IMR-90 (cell line): ENCODE results near the gene SLC8A1. TPM values are rescaled to one million over a fixed set of nuclear protein-coding genes. Genes with fewer than 3 reads are reported as not detected.

Source experiments
- ATAC-seq: fragments of 200-7000 bp; cut with Tn5 transposase; 2 replicates; pipeline ENCODE4 v1.9.1; 2020; ENCODE audit warnings: low read depth, mild to moderate bottlenecking, moderate library complexity
- BruUV-seq: library from RNA; stranded (reverse); fragments of 400-500 nt; replicated peaks from 2 replicates; lab custom pipeline; 2021; lab: Mats Ljungman, UMichigan
- CTCF ChIA-PET: fragments of 300-600 bp; formaldehyde crosslinking; extraction: SDS; loops from one replicate; lab custom pipeline; 2021; ENCODE audit warnings: antibody characterized with exemption; lab: Yijun Ruan, JAX
- POLR2A ChIA-PET: fragments of 300-600 bp; sonication (Branson Sonifier 250); formaldehyde crosslinking; loops from one replicate; lab custom pipeline; 2022; ENCODE audit warnings: antibody characterized with exemption; ENCODE audit not compliant: unreplicated experiment; lab: Charles Lee
- DNase-seq: peaks from one replicate; pipeline ENCODE4 v3.0.0; 2013
- H2AFZ ChIP-seq: replicated peaks from 2 replicates; pipeline ENCODE3; 2013; ENCODE audit warnings: low read length, mild to moderate bottlenecking; ENCODE audit not compliant: poor library complexity
- H2AK5ac ChIP-seq: 2 replicates; pipeline ENCODE4 v1.6.1; 2013; ENCODE audit warnings: low read depth, low read length, inconsistent platforms
- H2AK9ac ChIP-seq: replicated peaks from 2 replicates; pipeline ENCODE3; 2013; ENCODE audit warnings: mild to moderate bottlenecking, low read depth, low read length, moderate library complexity; ENCODE audit not compliant: poor library complexity
- H2BK120ac ChIP-seq: 2 replicates; pipeline ENCODE4 v1.6.1; 2013; ENCODE audit warnings: low read depth, low read length, inconsistent platforms
- H2BK15ac ChIP-seq: 3 replicates; pipeline ENCODE4 v1.6.1; 2013; ENCODE audit warnings: low read depth, low read length, inconsistent platforms
- H2BK20ac ChIP-seq: 2 replicates; pipeline ENCODE4 v1.6.1; 2013; ENCODE audit warnings: low read depth, mild to moderate bottlenecking, inconsistent platforms, low read length, moderate library complexity
- H2BK5ac ChIP-seq: 2 replicates; pipeline ENCODE4 v1.6.1; 2013; ENCODE audit warnings: mild to moderate bottlenecking, low read depth, low read length, inconsistent platforms; ENCODE audit not compliant: poor library complexity, severe bottlenecking
- H3K14ac ChIP-seq: replicated peaks from 2 replicates; pipeline ENCODE4 v1.6.1; 2013; ENCODE audit warnings: low read depth, low read length, inconsistent platforms
- H3K18ac ChIP-seq: 2 replicates; pipeline ENCODE4 v1.6.1; 2013; ENCODE audit warnings: low read depth, low read length, control low read depth
- H3K23ac ChIP-seq: 2 replicates; pipeline ENCODE4 v1.6.1; 2013; ENCODE audit warnings: low read depth, low read length, inconsistent platforms
- H3K27ac ChIP-seq: 2 replicates; pipeline ENCODE4 v1.5.1; 2013; ENCODE audit warnings: mild to moderate bottlenecking, control low read depth, low read length; ENCODE audit not compliant: insufficient read depth
- H3K27me3 ChIP-seq: 2 replicates; pipeline ENCODE4 v1.6.1; 2013; ENCODE audit warnings: low read length; ENCODE audit not compliant: control insufficient read depth, insufficient read depth
- H3K36me3 ChIP-seq: 2 replicates; pipeline ENCODE4 v1.6.1; 2013; ENCODE audit warnings: low read length, mixed read lengths; ENCODE audit not compliant: control insufficient read depth, insufficient read depth
- H3K4ac ChIP-seq: 2 replicates; pipeline ENCODE4 v1.6.1; 2013; ENCODE audit warnings: low read depth, low read length, inconsistent platforms
- H3K4me1 ChIP-seq: 2 replicates; pipeline ENCODE4 v1.6.1; 2013; ENCODE audit warnings: low read length, mixed read lengths; ENCODE audit not compliant: control insufficient read depth, insufficient read depth
- H3K4me2 ChIP-seq: 2 replicates; pipeline ENCODE4 v1.6.1; 2013; ENCODE audit warnings: low read depth, mild to moderate bottlenecking, control low read depth, low read length, moderate library complexity
- H3K4me3 ChIP-seq: 2 replicates; pipeline ENCODE4 v1.5.1; 2013; ENCODE audit warnings: low read depth, mild to moderate bottlenecking, control low read depth, low read length, moderate library complexity; ENCODE audit not compliant: insufficient read depth
- H3K56ac ChIP-seq: 2 replicates; pipeline ENCODE4 v1.6.1; 2013; ENCODE audit warnings: low read length, inconsistent platforms; ENCODE audit not compliant: insufficient read depth; ENCODE audit errors: extremely low read depth
- H3K79me1 ChIP-seq, 2 experiments: 2 replicates each; pipeline ENCODE4 v1.6.1; 2013; ENCODE audit warnings: low read length in 2 of 2, inconsistent platforms in 1 of 2, low read depth in 1 of 2
- H3K9ac ChIP-seq: 2 replicates; pipeline ENCODE4 v1.6.1; 2013; ENCODE audit warnings: low read depth, low read length, control low read depth
- H3K9me1 ChIP-seq: 2 replicates; pipeline ENCODE4 v1.6.1; 2013; ENCODE audit warnings: low read length, inconsistent platforms; ENCODE audit not compliant: insufficient read depth
- H3K9me3 ChIP-seq: 2 replicates; pipeline ENCODE4 v1.6.1; 2013; ENCODE audit warnings: low read length; ENCODE audit not compliant: control insufficient read depth, insufficient read depth
- H4K20me1 ChIP-seq: 2 replicates; pipeline ENCODE4 v1.6.1; 2013; ENCODE audit warnings: low read length, inconsistent platforms; ENCODE audit not compliant: insufficient read depth
- H4K5ac ChIP-seq: 2 replicates; pipeline ENCODE4 v1.6.1; 2013; ENCODE audit warnings: mild to moderate bottlenecking, low read depth, low read length, control low read depth
- H4K8ac ChIP-seq, 2 experiments: 2 replicates each; pipeline ENCODE4 v1.6.1; 2013; ENCODE audit warnings: low read depth in 2 of 2, low read length in 2 of 2, control low read depth in 1 of 2, inconsistent platforms in 1 of 2
- H4K91ac ChIP-seq: 2 replicates; pipeline ENCODE4 v1.6.1; 2013; ENCODE audit warnings: low read depth, low read length, inconsistent platforms; ENCODE audit not compliant: insufficient read depth
- BHLHE40 ChIP-seq: fragments of 150-350 bp; IDR thresholded peaks from 2 replicates; pipeline ENCODE4 v1.6.1; 2016; ENCODE audit warnings: mild to moderate bottlenecking, low read depth, low read length
- CEBPB ChIP-seq: IDR thresholded peaks from 2 replicates; pipeline ENCODE4 v1.6.1; 2012; ENCODE audit warnings: low read depth, low read length, improper control_type of control experiment
- CHD1 ChIP-seq: IDR thresholded peaks from 2 replicates; pipeline ENCODE4 v1.6.1; 2012; ENCODE audit warnings: low read depth, low read length, improper control_type of control experiment
- FOS ChIP-seq: fragments of 150-350 bp; IDR thresholded peaks from 2 replicates; pipeline ENCODE4 v1.6.1; 2016; ENCODE audit warnings: low read depth, low read length
- MAFK ChIP-seq: IDR thresholded peaks from 2 replicates; pipeline ENCODE4 v1.6.1; 2012; ENCODE audit warnings: low read depth, low read length, improper control_type of control experiment
- MAZ ChIP-seq: IDR thresholded peaks from 2 replicates; pipeline ENCODE4 v1.6.1; 2012; ENCODE audit warnings: low read depth, mild to moderate bottlenecking, low read length, improper control_type of control experiment, moderate library complexity, borderline replicate concordance
- MXI1 ChIP-seq: IDR thresholded peaks from 2 replicates; pipeline ENCODE4 v1.6.1; 2012; ENCODE audit warnings: low read depth, mild to moderate bottlenecking, low read length, moderate library complexity, borderline replicate concordance
- POLR2A ChIP-seq: IDR thresholded peaks from 2 replicates; pipeline ENCODE4 v1.6.1; 2012; ENCODE audit warnings: mild to moderate bottlenecking, low read depth, low read length
- RAD21 ChIP-seq: IDR thresholded peaks from 2 replicates; pipeline ENCODE4 v1.6.1; 2012; ENCODE audit warnings: low read length, improper control_type of control experiment
- RCOR1 ChIP-seq: IDR thresholded peaks from 2 replicates; pipeline ENCODE4 v1.6.1; 2012; ENCODE audit warnings: mild to moderate bottlenecking, low read length, improper control_type of control experiment; ENCODE audit not compliant: insufficient replicate concordance
- RFX5 ChIP-seq: IDR thresholded peaks from 2 replicates; pipeline ENCODE4 v1.8.0; 2012; ENCODE audit warnings: low read depth, mild to moderate bottlenecking, low read length, moderate library complexity
- SMC3 ChIP-seq: fragments of 150-350 bp; IDR thresholded peaks from 2 replicates; pipeline ENCODE4 v1.6.1; 2016; ENCODE audit warnings: low read depth, mild to moderate bottlenecking, antibody characterized with exemption, low read length, moderate library complexity
- USF2 ChIP-seq: fragments of 150-350 bp; IDR thresholded peaks from 2 replicates; pipeline ENCODE4 v1.6.1; 2017; ENCODE audit warnings: mild to moderate bottlenecking, antibody characterized with exemption, low read length, low read depth
- WGBS, 2 experiments: methylation state at CpG; one replicate each; pipeline versions ENCODE4 v1.1.5 to v1.1.7; 2013; ENCODE audit warnings: missing lambda C conversion rate in 2 of 2; ENCODE audit not compliant: insufficient read length in 1 of 2; ENCODE audit errors: extremely low coverage in 2 of 2; 5-methylcytosine and 5-hydroxymethylcytosine counted together
- dilution Hi-C: fragments of 300-500 bp; cut with HindIII; formaldehyde crosslinking; loops from one replicate; pipeline ENCODE4 v1.14.3; 2018; ENCODE audit warnings: low sequenced_read_pairs; ENCODE audit not compliant: unreplicated experiment
- in situ Hi-C: fragments of 300-500 bp; cut with MboI; formaldehyde crosslinking; loops from 3 replicates; pipeline ENCODE4 v1.14.3; 2019; ENCODE audit warnings: low sequenced_read_pairs, inconsistent platforms, mixed read lengths
- intact Hi-C: fragments of 100-400 bp; cut with micrococcal nuclease; formaldehyde crosslinking; loops from 2 replicates; pipeline ENCODE4 v1.10.0; 2022
- polyA plus RNA-seq, 3 experiments: library from polyadenylated mRNA; depleted of rRNA; stranded (reverse); fragments of >200 nt; gene quantifications; 2 replicates each; pipeline ENCODE4 v1.2.3, GENCODE V29; 2012; ENCODE audit warnings: low replicate concordance in 1 of 3
- total RNA-seq: library from RNA; depleted of rRNA; stranded (reverse); fragments of >200 nt; gene quantifications from 2 replicates; pipeline ENCODE4 v1.2.3, GENCODE V29; 2012
- TF ChIP-seq, protein P1 (sequence below): fragments of 150-350 bp; IDR thresholded peaks from 2 replicates; pipeline ENCODE4 v1.6.1; 2016; ENCODE audit warnings: low read depth, mild to moderate bottlenecking, low read length, moderate library complexity, borderline replicate concordance
- TF ChIP-seq, protein P2 (sequence below): conservative IDR thresholded peaks from 2 replicates; pipeline ENCODE4 v1.5.1; 2012; ENCODE audit warnings: mild to moderate bottlenecking, low read depth, low read length, improper control_type of control experiment

Gene SLC8A1
- total and polyA plus RNA-seq, 2 of the 4 experiments (the other 2 are of a cell fraction): 7.7 to 57.0 TPM

DNA sequence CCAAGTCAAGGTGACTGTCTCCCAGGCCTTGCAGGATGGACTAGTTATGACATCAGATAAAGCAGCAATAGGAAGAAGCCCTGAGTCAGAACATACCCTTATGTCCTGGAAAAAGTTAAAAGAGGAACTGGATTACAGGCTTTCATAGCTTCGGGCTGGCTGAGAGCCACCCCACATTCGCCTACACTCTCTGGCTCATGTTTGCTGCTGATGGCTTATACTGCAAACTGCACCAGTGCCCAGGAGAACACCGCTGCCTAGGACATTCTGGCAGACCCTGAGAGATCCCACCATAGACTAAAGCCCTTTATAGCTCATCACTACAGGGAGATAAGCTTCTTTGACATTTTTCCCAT, 20.3 kb downstream of the SLC8A1 start:
- dilution Hi-C loops (no loop called here), in situ Hi-C loops (no loop called here), intact Hi-C loops (loop anchor here (5.0 kb wide), 1 partner anchor 59 kb away; no protein-coding TSS in a partner anchor)
- H3K18ac ChIP-seq: 0 out of 2 replicates have a peak overlapping the region, but pooled peaks have one; percentile 4
- peak overlapping the region in 1 of 2 experiments; percentile 74; a peak in 2 of 4 replicates for H4K8ac ChIP-seq
- H2BK120ac ChIP-seq: peak overlapping the region; percentile 86
- H3K4ac ChIP-seq: peak overlapping the region; percentile 86
- CTCF ChIA-PET: interaction anchor here (1.3 kb wide), 1 partner anchor 18 kb away, joined by 3 read pairs; no protein-coding TSS in a partner anchor
- BruUV-seq: no TSS peak
- peaks cover 7% of the 10 kb centered on the region for H3K36me3 ChIP-seq
- peak overlapping the region; percentile 79 for H3K23ac ChIP-seq
- H3K4me1 ChIP-seq: peaks cover 13% of the 10 kb centered on the region
- TF ChIP-seq, protein P1, sequence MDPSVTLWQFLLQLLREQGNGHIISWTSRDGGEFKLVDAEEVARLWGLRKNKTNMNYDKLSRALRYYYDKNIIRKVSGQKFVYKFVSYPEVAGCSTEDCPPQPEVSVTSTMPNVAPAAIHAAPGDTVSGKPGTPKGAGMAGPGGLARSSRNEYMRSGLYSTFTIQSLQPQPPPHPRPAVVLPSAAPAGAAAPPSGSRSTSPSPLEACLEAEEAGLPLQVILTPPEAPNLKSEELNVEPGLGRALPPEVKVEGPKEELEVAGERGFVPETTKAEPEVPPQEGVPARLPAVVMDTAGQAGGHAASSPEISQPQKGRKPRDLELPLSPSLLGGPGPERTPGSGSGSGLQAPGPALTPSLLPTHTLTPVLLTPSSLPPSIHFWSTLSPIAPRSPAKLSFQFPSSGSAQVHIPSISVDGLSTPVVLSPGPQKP: no peak
- TF ChIP-seq CHD1 (no peak), RFX5 (no peak), FOS (no peak), USF2 (no peak), SMC3 (no peak), RCOR1 (no peak), CEBPB (no peak; the same call in 1 of the 2 replicates), BHLHE40 (no peak), POLR2A (no peak), RAD21 (no peak), MAZ (no peak), MXI1 (no peak), MAFK (no peak)
- TF ChIP-seq, protein P2, sequence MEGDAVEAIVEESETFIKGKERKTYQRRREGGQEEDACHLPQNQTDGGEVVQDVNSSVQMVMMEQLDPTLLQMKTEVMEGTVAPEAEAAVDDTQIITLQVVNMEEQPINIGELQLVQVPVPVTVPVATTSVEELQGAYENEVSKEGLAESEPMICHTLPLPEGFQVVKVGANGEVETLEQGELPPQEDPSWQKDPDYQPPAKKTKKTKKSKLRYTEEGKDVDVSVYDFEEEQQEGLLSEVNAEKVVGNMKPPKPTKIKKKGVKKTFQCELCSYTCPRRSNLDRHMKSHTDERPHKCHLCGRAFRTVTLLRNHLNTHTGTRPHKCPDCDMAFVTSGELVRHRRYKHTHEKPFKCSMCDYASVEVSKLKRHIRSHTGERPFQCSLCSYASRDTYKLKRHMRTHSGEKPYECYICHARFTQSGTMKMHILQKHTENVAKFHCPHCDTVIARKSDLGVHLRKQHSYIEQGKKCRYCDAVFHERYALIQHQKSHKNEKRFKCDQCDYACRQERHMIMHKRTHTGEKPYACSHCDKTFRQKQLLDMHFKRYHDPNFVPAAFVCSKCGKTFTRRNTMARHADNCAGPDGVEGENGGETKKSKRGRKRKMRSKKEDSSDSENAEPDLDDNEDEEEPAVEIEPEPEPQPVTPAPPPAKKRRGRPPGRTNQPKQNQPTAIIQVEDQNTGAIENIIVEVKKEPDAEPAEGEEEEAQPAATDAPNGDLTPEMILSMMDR: no peak
- H2AFZ ChIP-seq: peak overlapping the region; percentile 59
- H3K27ac ChIP-seq: no peak overlapping the region
- peak overlapping the region; percentile 72; the same call in 1 of the 2 replicates for H2BK20ac ChIP-seq
- H3K9ac ChIP-seq: no peak overlapping the region
- peak overlapping the region; percentile 75 for H4K91ac ChIP-seq
- peak overlapping the region; percentile 92 for H2AK5ac ChIP-seq
- no peak overlapping the region for H2AK9ac ChIP-seq
- POLR2A ChIA-PET: no interaction called here
- peak overlapping the region; percentile 88 for H3K14ac ChIP-seq
- H3K27me3 ChIP-seq: no peaks in the 10 kb centered on the region
- H3K9me3 ChIP-seq: no peaks in the 10 kb centered on the region
- no peak overlapping the region for H3K4me2 ChIP-seq
- ATAC-seq (peak; percentile 65), DNase-seq (peak; percentile 88)
- peaks cover 37 to 68% of the 10 kb centered on the region in 2 experiments for H3K79me1 ChIP-seq
- H3K56ac ChIP-seq: no peak overlapping the region
- H4K20me1 ChIP-seq: no peaks in the 10 kb centered on the region
- H3K9me1 ChIP-seq: peaks cover 34% of the 10 kb centered on the region
- peak overlapping the region; percentile 0; the same call in 1 of the 2 replicates for H4K5ac ChIP-seq
- H2BK5ac ChIP-seq: peak overlapping the region; percentile 6
- H3K4me3 ChIP-seq: no peak overlapping the region
- WGBS, 2 experiments: 76% methylated on average over 2 of the region's 3 CpGs; no CpG with 5 or more reads in 1 of the 2 experiments
- peak overlapping the region; percentile 93; the same call in 2 of the 3 replicates for H2BK15ac ChIP-seq
